ENCODE data around the gene C22orf42.
"Not testable (repeated sequence)": the region's sequence is repeated elsewhere in the genome, so short reads cannot be mapped to it uniquely, and the experiment has no call there.

C22orf42 gene

GRCh38 chr22:32185821-32186220 lies 26.7 kb upstream of the C22orf42 start:
- DNase-seq (ENCODE audit: low read depth in 2 of 2) = no peak

- no peak for DNase-seq (ENCODE audit: low read depth in 2 of 2)
Observed at GRCh38 chr22:32183625-32184024, 24.5 kb upstream of the C22orf42 start.

GRCh38 chr22:32181043-32181442 lies 21.9 kb upstream of the C22orf42 start:
- DNase-seq (ENCODE audit: low read depth in 2 of 2) = no peak

GRCh38 chr22:32177221-32177765 lies 18.2 kb upstream of the C22orf42 start:
- no peak for DNase-seq (ENCODE audit: low read depth in 2 of 2)

GRCh38 chr22:32175683-32176644 lies 16.9 kb upstream of the C22orf42 start:
- DNase-seq (ENCODE audit: low read depth in 2 of 2) = no peak

GRCh38 chr22:32175115-32175514 lies 16.0 kb upstream of the C22orf42 start:
- DNase-seq (ENCODE audit: low read depth in 2 of 2) = no peak

GRCh38 chr22:32165681-32166080 lies 6.6 kb upstream of the C22orf42 start:
- no peak for DNase-seq (ENCODE audit: low read depth in 2 of 2)

GRCh38 chr22:32164075-32164860 lies 5.2 kb upstream of the C22orf42 start:
- no peak for DNase-seq (ENCODE audit: low read depth in 2 of 2)

GRCh38 chr22:32160411-32160810 lies 1.3 kb upstream of the C22orf42 start:
- not testable (repeated sequence) for DNase-seq (ENCODE audit: low read depth in 2 of 2)

GRCh38 chr22:32157632-32158031 lies 1.5 kb downstream of the C22orf42 start:
- DNase-seq (ENCODE audit: low read depth in 2 of 2) = not testable (repeated sequence)

- not testable (repeated sequence) for DNase-seq (ENCODE audit: low read depth in 2 of 2)
Observed at GRCh38 chr22:32154727-32155126, 4.4 kb downstream of the C22orf42 start.

- DNase-seq (ENCODE audit: low read depth in 2 of 2) = not testable (repeated sequence)
Observed at GRCh38 chr22:32151641-32152040, 7.5 kb downstream of the C22orf42 start.

GRCh38 chr22:32150647-32151046 lies 8.5 kb downstream of the C22orf42 start:
- not testable (repeated sequence) for DNase-seq (ENCODE audit: low read depth in 2 of 2)

- DNase-seq (ENCODE audit: low read depth in 2 of 2) = not testable (repeated sequence)
Observed at GRCh38 chr22:32148372-32148771, 10.7 kb downstream of the C22orf42 start.

- not testable (repeated sequence) for DNase-seq (ENCODE audit: low read depth in 2 of 2)
Observed at GRCh38 chr22:32147128-32147527, 12.0 kb downstream of the C22orf42 start.

- no peak for DNase-seq (ENCODE audit: low read depth in 2 of 2)
Observed at GRCh38 chr22:32144496-32145274, 14.4 kb downstream of the C22orf42 start.

GRCh38 chr22:32142600-32142999 lies 16.5 kb downstream of the C22orf42 start:
- DNase-seq (ENCODE audit: low read depth in 2 of 2) = no peak

GRCh38 chr22:32140688-32141087 lies 18.4 kb downstream of the C22orf42 start:
- not testable (repeated sequence) for DNase-seq (ENCODE audit: low read depth in 2 of 2)

- DNase-seq (ENCODE audit: low read depth in 2 of 2) = not testable (repeated sequence)
Observed at GRCh38 chr22:32138576-32138975, 20.5 kb downstream of the C22orf42 start.

- DNase-seq (ENCODE audit: low read depth in 2 of 2) = peak; percentile 17 to 23
Observed at GRCh38 chr22:32137731-32138324, 21.3 kb downstream of the C22orf42 start.

GRCh38 chr22:32136881-32137280 lies 22.2 kb downstream of the C22orf42 start:
- not testable (repeated sequence) for DNase-seq (ENCODE audit: low read depth in 2 of 2)
